Transverse colon (tissue), 3 donors: ENCODE data around the gene SUFU.
A peak's percentile ranks its signal among the peaks of the same experiment; 100 is the strongest.

ENCODE experiments used
- EP300 ChIP-seq: sonication (generic); formaldehyde crosslinking; IDR thresholded peaks from one replicate; pipeline ENCODE4 v1.6.1; 2017; ENCODE audit warnings: antibody characterized with exemption, low read depth
- TF ChIP-seq, protein P1 (sequence below), 5 experiments: fragments of 200-600 bp in 3 of 5; fragments of 450-650 bp in 2 of 5; sonication (generic) in 3 of 5; IDR thresholded peaks; 1 replicate in 2 of 5; 2 replicates in 3 of 5; pipeline ENCODE4 v1.5.1; 2016 to 2017; ENCODE audit warnings: antibody characterized with exemption in 5 of 5, inconsistent platforms in 3 of 5, mild to moderate bottlenecking in 2 of 5, moderate library complexity in 1 of 5

DNA sequence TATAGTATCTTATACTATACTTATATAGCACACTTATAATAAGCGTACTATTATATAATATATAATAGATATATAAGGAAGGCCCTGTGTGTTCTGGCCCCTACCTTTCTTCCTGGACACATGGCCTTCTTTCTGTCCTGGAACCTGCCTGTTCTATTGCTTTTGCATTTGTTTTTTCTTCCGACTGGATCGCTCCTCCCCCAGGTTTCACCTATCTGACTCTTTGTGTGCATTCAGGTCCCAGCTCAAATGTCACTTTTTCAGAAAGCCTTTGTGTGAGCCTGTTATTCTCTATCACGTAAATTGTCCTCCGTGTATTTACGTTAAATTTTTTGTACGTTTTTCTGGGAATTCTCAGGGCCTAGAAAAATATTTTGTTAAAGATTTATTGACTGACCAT is 137.6 kb downstream of the SUFU start:
- peak; percentile 4 for TF ChIP-seq EP300
- TF ChIP-seq, protein P1, sequence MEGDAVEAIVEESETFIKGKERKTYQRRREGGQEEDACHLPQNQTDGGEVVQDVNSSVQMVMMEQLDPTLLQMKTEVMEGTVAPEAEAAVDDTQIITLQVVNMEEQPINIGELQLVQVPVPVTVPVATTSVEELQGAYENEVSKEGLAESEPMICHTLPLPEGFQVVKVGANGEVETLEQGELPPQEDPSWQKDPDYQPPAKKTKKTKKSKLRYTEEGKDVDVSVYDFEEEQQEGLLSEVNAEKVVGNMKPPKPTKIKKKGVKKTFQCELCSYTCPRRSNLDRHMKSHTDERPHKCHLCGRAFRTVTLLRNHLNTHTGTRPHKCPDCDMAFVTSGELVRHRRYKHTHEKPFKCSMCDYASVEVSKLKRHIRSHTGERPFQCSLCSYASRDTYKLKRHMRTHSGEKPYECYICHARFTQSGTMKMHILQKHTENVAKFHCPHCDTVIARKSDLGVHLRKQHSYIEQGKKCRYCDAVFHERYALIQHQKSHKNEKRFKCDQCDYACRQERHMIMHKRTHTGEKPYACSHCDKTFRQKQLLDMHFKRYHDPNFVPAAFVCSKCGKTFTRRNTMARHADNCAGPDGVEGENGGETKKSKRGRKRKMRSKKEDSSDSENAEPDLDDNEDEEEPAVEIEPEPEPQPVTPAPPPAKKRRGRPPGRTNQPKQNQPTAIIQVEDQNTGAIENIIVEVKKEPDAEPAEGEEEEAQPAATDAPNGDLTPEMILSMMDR (IDR thresholded peaks at IDR 0.05): no peak
